Spleen (tissue), 11 donors: ENCODE measurements around the gene A4GALT. TPM values are rescaled to one million over a fixed set of nuclear protein-coding genes. Genes with fewer than 3 reads are reported as not detected.
A peak's percentile ranks its signal among the peaks of the same experiment; 100 is the strongest.
"Not testable (repeated sequence)": the region's sequence is repeated elsewhere in the genome, so short reads cannot be mapped to it uniquely, and the experiment has no call there.

ENCODE experiments used
- DNase-seq: peaks from one replicate; pipeline ENCODE4 v3.0.0-alpha.2; 2020
- H3K27ac ChIP-seq, 8 donors: fragments of 200-600 bp; sonication (generic) in 7 of 8; 1 replicate in 4 of 8; 2 replicates in 4 of 8; pipeline versions ENCODE4 v1.5.0 to v1.8.0; 2016 to 2021; ENCODE audit warnings: inconsistent platforms in 4 of 8, mild to moderate bottlenecking in 4 of 8, moderate library complexity in 1 of 8
- H3K27me3 ChIP-seq, 7 donors: fragments of 200-600 bp; sonication (generic) in 6 of 7; replicated peaks in 1 of 7; 1 replicate in 4 of 7; 2 replicates in 3 of 7; pipeline versions ENCODE4 v1.5.0 to v1.8.0; 2016 to 2021; ENCODE audit warnings: inconsistent platforms in 3 of 7, mild to moderate bottlenecking in 1 of 7
- H3K36me3 ChIP-seq, 6 donors: fragments of 200-600 bp; sonication (generic) in 5 of 6; 1 replicate in 4 of 6; 2 replicates in 2 of 6; pipeline versions ENCODE4 v1.5.0 to v1.8.0; 2016 to 2021; ENCODE audit warnings: inconsistent platforms in 2 of 6
- H3K4me1 ChIP-seq, 6 donors: fragments of 200-600 bp; sonication (generic) in 5 of 6; 1 replicate in 3 of 6; 2 replicates in 3 of 6; pipeline versions ENCODE4 v1.5.0 to v1.8.0; 2016 to 2021; ENCODE audit warnings: inconsistent platforms in 3 of 6
- H3K4me3 ChIP-seq, 8 donors: fragments of 200-600 bp; sonication (generic) in 7 of 8; 1 replicate in 4 of 8; 2 replicates in 4 of 8; pipeline versions ENCODE4 v1.5.0 to v1.8.0; 2016 to 2021; ENCODE audit warnings: inconsistent platforms in 4 of 8, mild to moderate bottlenecking in 4 of 8, moderate library complexity in 2 of 8
- H3K9me3 ChIP-seq, 8 donors: fragments of 200-600 bp; sonication (generic) in 7 of 8; 1 replicate in 4 of 8; 2 replicates in 4 of 8; pipeline versions ENCODE4 v1.5.0 to v1.8.0; 2016 to 2021; ENCODE audit warnings: inconsistent platforms in 4 of 8
- POLR2A ChIP-seq, 3 donors: fragments of 450-650 bp; IDR thresholded peaks; one replicate each; pipeline ENCODE4 v1.5.1; 2017; ENCODE audit warnings: antibody characterized with exemption in 3 of 3, mild to moderate bottlenecking in 1 of 3
- POLR2AphosphoS5 ChIP-seq, 3 donors: sonication (generic); formaldehyde crosslinking; IDR thresholded peaks; one replicate each; pipeline ENCODE4 v1.5.1; 2017; ENCODE audit warnings: antibody characterized with exemption in 3 of 3
- WGBS, 5 donors: extraction: QIAGEN DNeasy Blood & Tissue Kit in 3 of 5; methylation state at CpG; one replicate each; pipeline versions ENCODE4 v1.1.5 to v1.1.7; 2013 to 2018; 5-methylcytosine and 5-hydroxymethylcytosine counted together
- intact Hi-C: fragments of 100-400 bp; cut with DNase I; formaldehyde crosslinking; loops from one replicate; pipeline ENCODE4 v1.15.0; 2023; ENCODE audit warnings: low total_unique reads
- polyA plus RNA-seq, 3 donors: library from polyadenylated mRNA; stranded (reverse); fragments of 200-250 nt; gene quantifications; one replicate each; pipeline ENCODE4 v1.2.1, GENCODE V29; 2013
- total RNA-seq, 7 donors: library from RNA; depleted of rRNA in 3 of 7; stranded (reverse); fragments of >200 nt in 3 of 7; fragmentation: NEBNext Ultra II Directional in 4 of 7; extraction: Animal tissue kit (Norgen Biotek cat#: 25700) in 4 of 7; gene quantifications; one replicate each; pipeline versions ENCODE4 v1.1.0 to v1.2.1, GENCODE V29; 2016 to 2021
- TF ChIP-seq, protein P1 (sequence below), 11 experiments: fragments of 200-600 bp in 7 of 11; fragments of 450-650 bp in 4 of 11; sonication (generic) in 4 of 11; IDR thresholded peaks in 8 of 11; conservative IDR thresholded peaks in 3 of 11; 1 replicate in 7 of 11; 2 replicates in 4 of 11; pipeline versions ENCODE4 v1.4.0 to v1.8.0; 2016 to 2021; ENCODE audit warnings: antibody characterized with exemption in 11 of 11, inconsistent platforms in 4 of 11, mild to moderate bottlenecking in 1 of 11
- donor health status: healthy with polysubstance abuse.
- donor health status: DM: no; HTN: no; CAD: no; lungs with moderate emphysema.
- donor health status: DM: no; HTN: no; CAD: no.
- donor health status: Bipolar disorder and iron deficiency.
- donor health status: healthy.
- donor health status: DM: no; HTN: no; CAD: no.
- donor health status: DM: yes; HTN: yes; CAD: no.

A4GALT gene
- total and polyA plus RNA-seq, 10 donors, result 7.3 to 45.2 (median 20.8) TPM

DNA sequence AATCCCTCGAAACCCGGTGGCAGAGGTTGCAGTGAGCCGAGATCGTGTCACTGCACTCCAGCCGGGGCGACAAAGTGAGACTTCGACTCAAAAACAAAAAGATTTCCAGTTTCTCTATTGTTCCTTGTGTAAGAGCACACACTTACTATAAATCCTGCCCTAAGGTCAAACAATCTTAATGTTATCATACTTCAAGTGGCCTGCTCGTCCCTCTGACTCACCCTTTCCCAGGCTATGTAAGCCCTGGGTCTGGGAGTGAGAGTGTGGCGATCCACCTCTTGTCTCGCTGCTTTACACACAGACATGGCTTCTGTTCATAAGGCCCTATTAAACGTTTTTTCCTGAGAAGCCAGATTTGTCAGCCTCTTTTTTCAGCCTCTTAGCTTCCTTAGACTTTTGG, 24.4 kb upstream of the A4GALT start:
- Histone ChIP-seq H3K36me3 (no peaks in the 10 kb centered on the region), H3K4me1 (peaks cover 0 to 67% (median 26%) of the 10 kb centered on the region in 6 donors), H3K9me3 (no peaks in the 10 kb centered on the region), H3K27me3 (peaks cover 0 to 17% (median 0%) of the 10 kb centered on the region in 7 donors), H3K4me3 (no peak overlapping the region), H3K27ac (peak overlapping the region in 1 of 8 donors; percentile 82)
- intact Hi-C loops, result no loop called here
- no peak for DNase-seq
- TF ChIP-seq, protein P1, sequence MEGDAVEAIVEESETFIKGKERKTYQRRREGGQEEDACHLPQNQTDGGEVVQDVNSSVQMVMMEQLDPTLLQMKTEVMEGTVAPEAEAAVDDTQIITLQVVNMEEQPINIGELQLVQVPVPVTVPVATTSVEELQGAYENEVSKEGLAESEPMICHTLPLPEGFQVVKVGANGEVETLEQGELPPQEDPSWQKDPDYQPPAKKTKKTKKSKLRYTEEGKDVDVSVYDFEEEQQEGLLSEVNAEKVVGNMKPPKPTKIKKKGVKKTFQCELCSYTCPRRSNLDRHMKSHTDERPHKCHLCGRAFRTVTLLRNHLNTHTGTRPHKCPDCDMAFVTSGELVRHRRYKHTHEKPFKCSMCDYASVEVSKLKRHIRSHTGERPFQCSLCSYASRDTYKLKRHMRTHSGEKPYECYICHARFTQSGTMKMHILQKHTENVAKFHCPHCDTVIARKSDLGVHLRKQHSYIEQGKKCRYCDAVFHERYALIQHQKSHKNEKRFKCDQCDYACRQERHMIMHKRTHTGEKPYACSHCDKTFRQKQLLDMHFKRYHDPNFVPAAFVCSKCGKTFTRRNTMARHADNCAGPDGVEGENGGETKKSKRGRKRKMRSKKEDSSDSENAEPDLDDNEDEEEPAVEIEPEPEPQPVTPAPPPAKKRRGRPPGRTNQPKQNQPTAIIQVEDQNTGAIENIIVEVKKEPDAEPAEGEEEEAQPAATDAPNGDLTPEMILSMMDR (IDR thresholded peaks at IDR 0.05 in 8 of 11, conservative IDR thresholded peaks at IDR 0.05 in 3 of 11), result no peak
- TF ChIP-seq POLR2A (IDR thresholded peaks at IDR 0.05) (no peak), POLR2AphosphoS5 (IDR thresholded peaks at IDR 0.05) (no peak)
- WGBS, 5 donors, result 86 to 93% (median 87%) methylated on average over 11 of the region's 11 CpGs

DNA sequence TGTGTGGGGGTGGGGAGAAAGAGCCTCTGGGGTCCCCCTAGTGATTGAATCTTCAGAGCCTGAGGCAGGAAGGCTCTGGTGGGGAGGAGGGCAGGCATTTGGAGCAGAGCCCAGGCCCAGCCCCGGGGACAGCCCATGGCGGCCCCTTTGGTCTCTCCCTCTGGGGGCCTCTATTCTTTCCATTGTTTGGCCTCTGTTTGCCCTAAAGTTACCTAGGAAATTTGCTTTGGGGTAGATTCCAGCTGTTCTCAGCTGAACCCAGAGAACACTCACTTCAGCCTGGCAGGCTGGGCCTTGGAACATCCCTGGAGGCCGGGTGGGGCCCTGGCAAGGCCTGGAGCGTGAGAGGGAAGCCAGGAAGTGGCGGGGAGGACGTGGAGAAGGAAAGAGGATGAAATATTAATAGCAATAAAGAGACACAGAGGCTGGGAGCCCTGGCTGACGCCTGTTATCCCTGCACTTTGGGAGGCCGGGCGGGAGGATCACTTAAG, 22.9 kb upstream of the A4GALT start:
- DNase-seq, result peak; percentile 84
- WGBS, 5 donors, result 42 to 65% (median 55%) methylated on average over 9 of the region's 9 CpGs

DNA sequence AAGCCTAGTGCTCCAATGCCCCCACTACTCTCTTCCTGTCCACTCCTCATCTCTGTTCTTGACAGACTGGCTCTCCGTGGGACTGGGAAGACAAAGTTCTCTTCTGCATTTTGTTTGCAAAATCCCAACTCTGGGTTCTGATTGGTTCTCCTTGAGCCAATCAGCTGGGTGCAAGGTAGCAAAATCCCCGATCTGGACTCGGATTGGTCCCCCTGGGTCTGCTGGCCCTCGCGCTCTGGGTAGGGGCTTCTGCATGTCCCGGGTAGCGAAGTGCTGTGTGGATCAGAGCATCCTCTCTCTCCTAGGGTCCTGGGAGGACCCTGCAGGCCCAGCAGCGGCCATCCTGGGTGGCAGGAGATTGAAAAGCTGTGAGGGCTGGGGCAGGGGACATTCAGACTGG, 22.3 kb upstream of the A4GALT start:
- no peak for TF ChIP-seq POLR2A (IDR thresholded peaks at IDR 0.05)
- TF ChIP-seq, protein P1 (IDR thresholded peaks at IDR 0.05 in 8 of 11, conservative IDR thresholded peaks at IDR 0.05 in 3 of 11), result no peak
- WGBS, 5 donors, result 74 to 85% (median 78%) methylated on average over 5 to 8 of the region's 8 CpGs
- no peaks in the 10 kb centered on the region for H3K9me3 ChIP-seq
- H3K27me3 ChIP-seq, result peaks cover 0 to 11% (median 0%) of the 10 kb centered on the region in 7 donors
- intact Hi-C loops, result no loop called here
- no peaks in the 10 kb centered on the region for H3K36me3 ChIP-seq
- no peak overlapping the region for H3K4me3 ChIP-seq
- no peak for DNase-seq
- peaks cover 0 to 48% (median 18%) of the 10 kb centered on the region in 6 donors for H3K4me1 ChIP-seq
- peak overlapping the region; percentile 27 to 82 (median 70) for H3K27ac ChIP-seq

More for the DNA sequence above, 22.9 kb upstream of the A4GALT start:
- TF ChIP-seq, protein P1 (IDR thresholded peaks at IDR 0.05 in 8 of 11, conservative IDR thresholded peaks at IDR 0.05 in 3 of 11), result peak in 1 of 11 experiments; percentile 13
- TF ChIP-seq POLR2AphosphoS5 (IDR thresholded peaks at IDR 0.05) (peak; percentile 65 to 77 (median 74)), POLR2A (IDR thresholded peaks at IDR 0.05) (no peak)
- H3K36me3 ChIP-seq, result no peaks in the 10 kb centered on the region
- intact Hi-C loops, result no loop called here
- peaks cover 0 to 11% (median 0%) of the 10 kb centered on the region in 7 donors for H3K27me3 ChIP-seq
- H3K4me3 ChIP-seq, result no peak overlapping the region
- H3K9me3 ChIP-seq, result no peaks in the 10 kb centered on the region
- peaks cover 0 to 54% (median 21%) of the 10 kb centered on the region in 6 donors for H3K4me1 ChIP-seq
- H3K27ac ChIP-seq, result peak overlapping the region; percentile 27 to 82 (median 70)

DNA sequence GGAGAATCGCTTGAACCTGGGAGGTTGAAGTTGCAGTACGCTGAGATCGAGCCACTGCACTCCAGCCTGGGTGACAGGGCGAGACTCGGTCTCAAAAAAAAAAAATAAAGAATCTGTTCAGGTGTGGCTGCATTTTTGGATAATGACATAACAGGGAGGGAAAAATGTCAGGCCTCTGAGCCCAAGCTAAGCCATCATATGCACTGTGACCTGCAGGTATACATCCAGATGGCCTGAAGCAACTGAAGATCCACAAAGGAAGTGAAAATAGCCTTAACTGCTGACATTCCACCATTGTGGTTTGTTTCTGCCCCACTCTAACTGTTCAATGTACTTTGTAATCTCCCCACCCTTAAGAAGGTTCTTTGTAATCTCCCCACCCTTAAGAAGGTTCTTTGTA, 19.6 kb upstream of the A4GALT start:
- H3K36me3 ChIP-seq, H3K9me3 ChIP-seq, H3K4me3 ChIP-seq, DNase-seq, intact Hi-C loops, H3K27ac ChIP-seq: not testable (repeated sequence)
- Histone ChIP-seq H3K4me1 (peaks cover 0 to 26% (median 10%) of the 10 kb centered on the region in 6 donors), H3K27me3 (peaks cover 0 to 11% (median 0%) of the 10 kb centered on the region in 7 donors)
- WGBS, 5 donors, result 89 to 96% (median 93%) methylated on average over 5 of the region's 5 CpGs
